Measurements from ENCODE around the gene MBNL1.

MBNL1 gene

DNA sequence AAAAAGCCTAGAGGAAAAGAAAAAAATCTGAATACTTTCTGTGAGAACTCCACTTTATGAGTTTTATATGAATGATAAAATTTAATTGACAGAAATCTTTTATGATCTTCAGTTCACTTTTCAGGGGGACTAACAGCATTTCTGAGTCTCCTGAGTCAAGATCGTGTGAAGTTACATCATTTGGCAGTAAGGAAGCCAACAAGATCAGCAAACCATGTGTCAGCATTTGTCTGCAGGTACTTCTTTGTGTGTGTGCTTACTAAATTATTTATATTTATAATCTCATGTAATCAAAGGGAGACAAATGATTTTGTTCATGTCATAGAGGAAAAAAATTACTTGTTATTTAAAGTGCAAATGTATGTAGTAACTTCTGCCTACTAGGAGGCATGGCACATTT, 217.6 kb downstream of the MBNL1 start:
- no peak for DNase-seq (ENCODE audit: low read depth in 2 of 2)

GRCh38 chr3:152488449-152488848, 219.7 kb downstream of the MBNL1 start:
- DNase-seq (ENCODE audit: low read depth in 2 of 2) = no peak

GRCh38 chr3:152491922-152492321, 223.2 kb downstream of the MBNL1 start:
- DNase-seq (ENCODE audit: low read depth in 2 of 2) = no peak

GRCh38 chr3:152496286-152496685, 227.6 kb downstream of the MBNL1 start:
- no peak for DNase-seq (ENCODE audit: low read depth in 2 of 2)

- no peak for DNase-seq (ENCODE audit: low read depth in 2 of 2)
These were observed 228.0 kb downstream of the MBNL1 start for GRCh38 chr3:152496716-152497115.

DNA sequence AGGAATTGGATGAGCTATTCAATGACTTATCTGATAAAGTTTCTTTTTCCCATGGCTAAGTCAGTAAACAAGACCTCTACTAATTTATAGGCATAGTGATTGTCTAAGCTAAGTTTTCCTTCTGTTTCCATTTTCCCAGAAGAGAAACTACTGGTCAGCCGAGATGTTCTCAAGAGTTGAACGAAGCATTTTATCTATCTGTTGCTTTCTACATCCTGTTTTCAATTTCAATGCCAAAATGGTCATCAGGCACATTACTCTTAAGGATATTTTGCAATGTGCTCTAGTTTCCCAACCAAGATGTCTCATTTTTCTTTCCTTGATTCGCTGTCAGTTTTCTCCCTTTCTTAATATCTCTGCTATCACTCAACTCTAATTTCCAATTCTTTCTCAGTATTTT, 228.7 kb downstream of the MBNL1 start:
- DNase-seq (ENCODE audit: low read depth in 2 of 2) = no peak

- DNase-seq (ENCODE audit: low read depth in 2 of 2) = no peak
These were observed 229.2 kb downstream of the MBNL1 start for GRCh38 chr3:152497890-152498289.

GRCh38 chr3:152499791-152500385, 231.2 kb downstream of the MBNL1 start:
- no peak for DNase-seq (ENCODE audit: low read depth in 2 of 2)

- DNase-seq (ENCODE audit: low read depth in 2 of 2) = no peak
These were observed 237.2 kb downstream of the MBNL1 start for GRCh38 chr3:152505926-152506325.

- no peak for DNase-seq (ENCODE audit: low read depth in 2 of 2)
These were observed 240.0 kb downstream of the MBNL1 start for GRCh38 chr3:152508705-152509104.

- no peak for DNase-seq (ENCODE audit: low read depth in 2 of 2)
These were observed 243.2 kb downstream of the MBNL1 start for GRCh38 chr3:152511904-152512303.

GRCh38 chr3:152513301-152513960, 244.7 kb downstream of the MBNL1 start:
- no peak for DNase-seq (ENCODE audit: low read depth in 2 of 2)
